ENCODE data around the gene COL6A5. TPM values are rescaled to one million over a fixed set of nuclear protein-coding genes. Genes with fewer than 3 reads are reported as not detected.
"Not testable (repeated sequence)": the region's sequence is repeated elsewhere in the genome, so short reads cannot be mapped to it uniquely, and the experiment has no call there.

Gene COL6A5
- polyA plus RNA-seq: not detected

- H3K27ac ChIP-seq (ENCODE audit: low read depth, low read length): no peak within 1 kb of the TSS
- WGBS, 3 donors: 1% methylated on average over 40 of the region's 41 CpGs
These were observed at the start of gene COL6A5 for GRCh38 chr3:130345487-130346079. Gene COL6A5 (plus strand): TSS chr3:130345672. CDS start chr3:130373639, 27,967 bp downstream.

- no peak overlapping the region for H3K27ac ChIP-seq (ENCODE audit: low read depth, low read length)
- whole genome bisulfite sequencing, 3 donors: 62 to 63% (median 63%) methylated on average over 2 of the region's 2 CpGs
These were observed 45.9 kb upstream of the COL6A5 start for GRCh38 chr3:130299531-130299930.

- 93 to 94% (median 94%) methylated on average over 11 of the region's 11 CpGs for WGBS, 3 donors
These were observed 44.6 kb upstream of the COL6A5 start for GRCh38 chr3:130300888-130301287.

GRCh38 chr3:130310109-130310508 lies 35.4 kb upstream of the COL6A5 start:
- 59 to 77% (median 72%) methylated on average over 4 of the region's 4 CpGs for WGBS, 3 donors
- no peak overlapping the region for H3K27ac ChIP-seq (ENCODE audit: low read depth, low read length)

More at GRCh38 chr3:130300888-130301287, 44.6 kb upstream of the COL6A5 start:
- no peak overlapping the region for H3K27ac ChIP-seq (ENCODE audit: low read depth, low read length)

GRCh38 chr3:130312374-130312773 lies 33.1 kb upstream of the COL6A5 start:
- H3K27ac ChIP-seq (ENCODE audit: low read depth, low read length): no peak overlapping the region

GRCh38 chr3:130316169-130316568 lies 29.3 kb upstream of the COL6A5 start:
- WGBS, 3 donors: 55 to 64% (median 56%) methylated on average over 2 of the region's 2 CpGs
- no peak overlapping the region for H3K27ac ChIP-seq (ENCODE audit: low read depth, low read length)

- 81 to 96% (median 86%) methylated on average over 1 of the region's 1 CpG for WGBS, 3 donors
- H3K27ac ChIP-seq (ENCODE audit: low read depth, low read length): no peak overlapping the region
These were observed 22.0 kb upstream of the COL6A5 start for GRCh38 chr3:130323503-130323902.

GRCh38 chr3:130340766-130341165 lies 4.7 kb upstream of the COL6A5 start:
- H3K27ac ChIP-seq (ENCODE audit: low read depth, low read length): no peak overlapping the region
- WGBS, 3 donors: 74 to 77% (median 76%) methylated on average over 1 of the region's 1 CpG

GRCh38 chr3:130341388-130341787 lies 4.1 kb upstream of the COL6A5 start:
- H3K27ac ChIP-seq (ENCODE audit: low read depth, low read length): no peak overlapping the region

- WGBS, 3 donors: 77 to 83% (median 83%) methylated on average over 4 of the region's 4 CpGs
- no peak overlapping the region for H3K27ac ChIP-seq (ENCODE audit: low read depth, low read length)
These were observed 3.6 kb upstream of the COL6A5 start for GRCh38 chr3:130341882-130342281.

- no peak overlapping the region for H3K27ac ChIP-seq (ENCODE audit: low read depth, low read length)
- WGBS, 3 donors: 66 to 76% (median 76%) methylated on average over 7 of the region's 7 CpGs
These were observed 2.4 kb upstream of the COL6A5 start for GRCh38 chr3:130342821-130343661.

GRCh38 chr3:130348258-130348657 lies 2.8 kb downstream of the COL6A5 start:
- WGBS, 3 donors: 92 to 95% (median 94%) methylated on average over 2 of the region's 2 CpGs
- H3K27ac ChIP-seq (ENCODE audit: low read depth, low read length): not testable (repeated sequence)

GRCh38 chr3:130354430-130354829 lies 9.0 kb downstream of the COL6A5 start:
- 42 to 78% (median 53%) methylated on average over 5 of the region's 5 CpGs for WGBS, 3 donors
- no peak overlapping the region for H3K27ac ChIP-seq (ENCODE audit: low read depth, low read length)

- WGBS, 3 donors: 64 to 81% (median 78%) methylated on average over 3 of the region's 3 CpGs
- H3K27ac ChIP-seq (ENCODE audit: low read depth, low read length): no peak overlapping the region
These were observed 28.6 kb downstream of the COL6A5 start for GRCh38 chr3:130374033-130374432.

- no peak overlapping the region for H3K27ac ChIP-seq (ENCODE audit: low read depth, low read length)
- 57 to 93% (median 87%) methylated on average over 1 of the region's 1 CpG for WGBS, 3 donors
These were observed 29.4 kb downstream of the COL6A5 start for GRCh38 chr3:130374908-130375307.

- WGBS, 3 donors: 50 to 64% (median 56%) methylated on average over 1 of the region's 1 CpG
- no peak overlapping the region for H3K27ac ChIP-seq (ENCODE audit: low read depth, low read length)
These were observed 32.6 kb downstream of the COL6A5 start for GRCh38 chr3:130377960-130378676.

GRCh38 chr3:130378677-130379191 lies 33.3 kb downstream of the COL6A5 start:
- 70 to 85% (median 84%) methylated on average over 7 of the region's 7 CpGs for WGBS, 3 donors
- no peak overlapping the region for H3K27ac ChIP-seq (ENCODE audit: low read depth, low read length)

GRCh38 chr3:130379274-130379673 lies 33.8 kb downstream of the COL6A5 start:
- H3K27ac ChIP-seq (ENCODE audit: low read depth, low read length): no peak overlapping the region
- WGBS, 3 donors: 75 to 83% (median 81%) methylated on average over 6 of the region's 6 CpGs

- H3K27ac ChIP-seq (ENCODE audit: low read depth, low read length): no peak overlapping the region
These were observed 34.9 kb downstream of the COL6A5 start for GRCh38 chr3:130380398-130380797.

Measured in adipose tissue (tissue), 3 donors.